ENCODE measurements around the gene CRIP1.

Gene CRIP1

GRCh38 chr14:105529569-105530284, 43.0 kb downstream of the CRIP1 start:
- FAIRE-seq, result no peak
- no peak for DNase-seq (ENCODE audit: extremely low spot score, insufficient read length, low read depth)

GRCh38 chr14:105530285-105531087, 43.8 kb downstream of the CRIP1 start:
- FAIRE-seq, result no peak

GRCh38 chr14:105531088-105531893, 44.6 kb downstream of the CRIP1 start:
- DNase-seq (ENCODE audit: extremely low spot score, insufficient read length, low read depth), result no peak
- FAIRE-seq, result no peak

More at GRCh38 chr14:105530285-105531087, 43.8 kb downstream of the CRIP1 start:
- DNase-seq (ENCODE audit: extremely low spot score, insufficient read length, low read depth), result no peak

- FAIRE-seq (no peak), DNase-seq (ENCODE audit: extremely low spot score, insufficient read length, low read depth) (no peak)
Measured at GRCh38 chr14:105531894-105532623, 45.4 kb downstream of the CRIP1 start.

GRCh38 chr14:105532735-105533141, 46.1 kb downstream of the CRIP1 start:
- DNase-seq (ENCODE audit: extremely low spot score, insufficient read length, low read depth), result peak; percentile 54

DNA sequence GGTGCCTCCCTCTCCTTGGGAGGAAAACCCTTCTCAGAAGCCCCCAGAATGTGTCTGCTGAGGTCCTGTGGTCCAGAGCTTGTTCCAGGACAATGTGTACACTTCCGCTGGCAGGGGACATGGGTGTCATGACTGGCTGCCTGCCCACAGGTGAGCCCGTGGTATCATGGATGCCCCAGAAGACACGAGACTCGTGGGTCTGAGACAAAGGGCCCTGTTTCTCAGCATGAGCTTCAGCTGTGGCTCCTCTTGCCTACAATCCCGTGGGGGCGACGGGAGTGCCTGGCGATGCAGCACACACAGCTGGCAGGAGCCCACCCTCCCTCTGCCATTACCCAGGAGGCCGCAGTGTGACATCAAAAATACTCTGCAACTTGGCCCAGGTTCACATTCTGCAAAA, 46.7 kb downstream of the CRIP1 start:
- FAIRE-seq, result no peak
- no peak for DNase-seq (ENCODE audit: extremely low spot score, insufficient read length, low read depth)

More at GRCh38 chr14:105532735-105533141, 46.1 kb downstream of the CRIP1 start:
- FAIRE-seq, result peak; percentile 73

- FAIRE-seq (no peak), DNase-seq (ENCODE audit: extremely low spot score, insufficient read length, low read depth) (no peak)
Measured at GRCh38 chr14:105533811-105534498, 47.3 kb downstream of the CRIP1 start.

- DNase-seq (ENCODE audit: extremely low spot score, insufficient read length, low read depth), result no peak
- no peak for FAIRE-seq
Measured at GRCh38 chr14:105534586-105534985, 47.9 kb downstream of the CRIP1 start.

DNA sequence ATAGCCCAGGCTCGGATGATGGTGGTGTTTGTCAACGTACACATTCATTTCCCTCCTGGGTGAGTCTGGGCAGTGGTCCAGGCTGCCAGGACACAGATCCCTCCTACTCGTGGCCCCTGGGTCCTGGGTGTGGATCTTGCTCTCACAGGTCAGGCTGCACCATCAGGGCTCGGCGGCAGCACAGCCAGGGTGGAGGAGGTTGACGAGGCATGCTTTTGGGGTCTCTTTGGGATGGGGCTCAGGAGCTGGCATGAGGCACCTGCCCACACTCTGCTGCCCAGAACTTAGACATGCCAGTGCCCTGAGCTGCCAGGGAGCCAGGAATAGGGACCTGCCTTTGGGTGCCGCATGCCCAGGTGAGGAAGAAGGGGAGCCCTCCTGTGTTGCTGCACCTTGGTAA, 49.4 kb downstream of the CRIP1 start:
- FAIRE-seq (no peak), DNase-seq (ENCODE audit: extremely low spot score, insufficient read length, low read depth) (no peak)

DNA sequence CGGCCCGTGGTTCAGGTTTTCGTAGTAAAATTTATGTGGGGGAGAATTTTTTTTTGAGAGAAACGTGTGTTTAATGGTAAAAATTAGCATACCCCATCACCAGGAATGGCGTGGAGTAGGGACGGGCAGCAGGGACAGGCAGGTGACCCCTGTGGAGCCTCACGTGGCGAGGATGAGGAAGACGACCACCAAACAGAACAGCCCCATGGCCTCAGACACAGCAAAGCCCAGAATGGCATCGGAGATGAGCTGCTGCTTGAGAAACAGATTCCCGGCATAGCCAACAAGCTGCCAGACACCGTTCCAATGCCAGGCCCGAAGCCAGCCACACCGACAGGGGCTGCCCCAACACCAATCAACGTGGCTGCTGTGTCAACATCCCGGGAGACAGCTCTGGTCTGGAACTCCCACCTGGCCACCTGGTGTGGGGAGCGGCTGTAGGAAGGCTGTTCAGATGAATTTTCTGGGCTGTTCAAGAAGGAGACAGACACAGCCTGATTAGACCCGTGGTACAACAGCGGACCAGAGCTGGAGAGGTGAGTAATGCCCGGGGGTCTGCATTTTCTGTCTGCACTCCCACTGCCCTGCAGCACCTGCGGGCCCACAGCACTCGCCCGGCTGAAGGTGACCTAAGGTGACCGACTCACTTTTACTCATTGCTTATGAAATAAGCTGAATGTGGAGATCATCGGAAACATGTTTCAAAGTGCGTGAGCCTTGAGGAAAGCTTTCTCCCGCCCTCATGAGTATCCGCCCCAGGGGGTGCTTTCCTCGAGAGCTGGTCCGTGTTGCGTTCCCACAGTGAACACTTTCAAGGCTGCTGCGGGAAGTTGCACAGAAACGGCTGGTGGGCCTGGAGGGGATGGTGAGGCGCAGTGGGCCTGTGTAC, 50.2 kb downstream of the CRIP1 start:
- DNase-seq (ENCODE audit: extremely low spot score, insufficient read length, low read depth), result no peak
- FAIRE-seq, result no peak

GRCh38 chr14:105537580-105538474, 51.1 kb downstream of the CRIP1 start:
- DNase-seq (ENCODE audit: extremely low spot score, insufficient read length, low read depth) (peak; percentile 71), FAIRE-seq (peak; percentile 67)

Data from GM18507 (cell line).